HEK293 (cell line): ENCODE results near the gene CCR6.

Experiments used
- CTCF ChIA-PET: fragments of 350-600 bp; formaldehyde crosslinking; extraction: SDS; loops from one replicate; lab custom pipeline; 2021; ENCODE audit warnings: antibody characterized with exemption; lab: Yijun Ruan, JAX
- POLR2A ChIA-PET: fragments of 300-600 bp; formaldehyde crosslinking; extraction: SDS; loops from one replicate; lab custom pipeline; 2020; ENCODE audit warnings: antibody characterized with exemption, inconsistent platforms; lab: Yijun Ruan, JAX
- H3K27ac ChIP-seq: fragments of 200-500 bp; sonication (Bioruptor generic); 2 replicates; pipeline ENCODE4 v1.5.1; 2014; ENCODE audit warnings: low read depth, low read length, control low read depth, inconsistent platforms; ENCODE audit errors: extremely low read depth
- H3K36me3 ChIP-seq, 2 experiments: fragments of 200-500 bp in 1 of 2; sonication (Bioruptor generic) in 1 of 2; 1 replicate in 1 of 2; 2 replicates in 1 of 2; pipeline ENCODE4 v1.5.1; 2014 to 2017; ENCODE audit warnings: inconsistent platforms in 2 of 2, low read length in 2 of 2; ENCODE audit not compliant: control insufficient read depth in 2 of 2, insufficient read depth in 1 of 2
- H3K4me1 ChIP-seq: fragments of 200-500 bp; sonication (Bioruptor generic); 2 replicates; pipeline ENCODE4 v1.5.1; 2014; ENCODE audit warnings: mild to moderate bottlenecking, low read length, inconsistent platforms; ENCODE audit not compliant: control insufficient read depth, insufficient read depth
- H3K4me3 ChIP-seq: 2 replicates; pipeline ENCODE4 v1.5.1; 2011; ENCODE audit warnings: low read depth, mild to moderate bottlenecking, control low read depth, low read length, moderate library complexity
- H3K9me3 ChIP-seq: fragments of 200-500 bp; sonication (Bioruptor generic); 2 replicates; pipeline ENCODE4 v1.5.1; 2014; ENCODE audit warnings: low read depth, low read length, inconsistent platforms; ENCODE audit not compliant: control insufficient read depth, insufficient read depth
- BCL6B ChIP-seq: fragments of 450-650 bp; formaldehyde crosslinking; IDR thresholded peaks from 2 replicates; pipeline ENCODE4 v1.5.1; 2017; ENCODE audit warnings: missing biosample characterization, missing genetic modification characterization
- INSM2 ChIP-seq: fragments of 450-650 bp; formaldehyde crosslinking; IDR thresholded peaks from 2 replicates; pipeline ENCODE4 v1.5.1; 2016; ENCODE audit warnings: missing biosample characterization, missing genetic modification characterization
- MEIS1 ChIP-seq: sonication (generic); formaldehyde crosslinking; IDR thresholded peaks from 2 replicates; pipeline ENCODE4 v1.8.1; 2022; ENCODE audit warnings: missing genetic modification reagents, mild to moderate bottlenecking, borderline replicate concordance
- PRDM1 ChIP-seq: fragments of 450-650 bp; formaldehyde crosslinking; IDR thresholded peaks from 2 replicates; pipeline ENCODE4; 2016; ENCODE audit warnings: missing biosample characterization, missing genetic modification characterization
- SETDB1 ChIP-seq: IDR thresholded peaks from one replicate; pipeline ENCODE4 v1.6.1; 2017; ENCODE audit warnings: mild to moderate bottlenecking, low read length, moderate library complexity, mixed read lengths; ENCODE audit not compliant: insufficient read length
- ZBTB21 ChIP-seq: fragments of 450-650 bp; formaldehyde crosslinking; IDR thresholded peaks from 2 replicates; pipeline ENCODE4 v1.5.1; 2017; ENCODE audit warnings: missing biosample characterization, missing genetic modification characterization
- ZNF132 ChIP-seq: fragments of 450-650 bp; formaldehyde crosslinking; IDR thresholded peaks from 2 replicates; pipeline ENCODE4 v1.5.1; 2017; ENCODE audit warnings: missing biosample characterization, missing genetic modification characterization, borderline replicate concordance
- ZNF133 ChIP-seq: fragments of 450-650 bp; formaldehyde crosslinking; IDR thresholded peaks from 2 replicates; pipeline ENCODE4 v1.5.1; 2016; ENCODE audit warnings: missing biosample characterization, missing genetic modification characterization
- ZNF155 ChIP-seq: fragments of 450-650 bp; formaldehyde crosslinking; IDR thresholded peaks from 2 replicates; pipeline ENCODE4 v1.5.1; 2016; ENCODE audit warnings: missing biosample characterization, missing genetic modification characterization
- ZNF169 ChIP-seq: fragments of 450-650 bp; formaldehyde crosslinking; IDR thresholded peaks from 2 replicates; pipeline ENCODE4 v1.5.1; 2016; ENCODE audit warnings: missing biosample characterization, missing genetic modification characterization
- ZNF174 ChIP-seq: fragments of 450-650 bp; formaldehyde crosslinking; IDR thresholded peaks from 2 replicates; pipeline ENCODE4 v1.5.0; 2017; ENCODE audit warnings: missing biosample characterization, mild to moderate bottlenecking, missing genetic modification characterization
- ZNF221 ChIP-seq: fragments of 450-650 bp; formaldehyde crosslinking; IDR thresholded peaks from 2 replicates; pipeline ENCODE4 v1.5.1; 2017; ENCODE audit warnings: missing biosample characterization, missing genetic modification characterization, borderline replicate concordance
- ZNF23 ChIP-seq: fragments of 450-650 bp; formaldehyde crosslinking; IDR thresholded peaks from 2 replicates; pipeline ENCODE4 v1.5.1; 2016; ENCODE audit warnings: missing biosample characterization, missing genetic modification characterization, borderline replicate concordance
- ZNF311 ChIP-seq: fragments of 450-650 bp; formaldehyde crosslinking; IDR thresholded peaks from 2 replicates; pipeline ENCODE4 v1.5.1; 2017; ENCODE audit warnings: missing biosample characterization, missing genetic modification characterization, borderline replicate concordance
- ZNF416 ChIP-seq: fragments of 450-650 bp; formaldehyde crosslinking; IDR thresholded peaks from 2 replicates; pipeline ENCODE4 v1.5.1; 2016; ENCODE audit warnings: missing biosample characterization, missing genetic modification characterization
- ZNF514 ChIP-seq: fragments of 450-650 bp; formaldehyde crosslinking; IDR thresholded peaks from 2 replicates; pipeline ENCODE4 v1.5.1; 2016; ENCODE audit warnings: missing biosample characterization, missing genetic modification characterization
- ZNF529 ChIP-seq: fragments of 450-650 bp; formaldehyde crosslinking; IDR thresholded peaks from 2 replicates; pipeline ENCODE4 v1.5.1; 2017; ENCODE audit warnings: missing genetic modification characterization, missing biosample characterization; ENCODE audit not compliant: insufficient replicate concordance
- ZNF560 ChIP-seq: fragments of 450-650 bp; formaldehyde crosslinking; IDR thresholded peaks from 2 replicates; pipeline ENCODE4 v1.5.1; 2017; ENCODE audit warnings: missing biosample characterization, missing genetic modification characterization, borderline replicate concordance
- ZNF561 ChIP-seq: fragments of 450-650 bp; IDR thresholded peaks from 2 replicates; pipeline ENCODE4 v1.5.1; 2018; ENCODE audit warnings: missing biosample characterization, missing genetic modification characterization, borderline replicate concordance
- ZNF580 ChIP-seq: fragments of 450-650 bp; formaldehyde crosslinking; IDR thresholded peaks from 2 replicates; pipeline ENCODE4 v1.5.1; 2016; ENCODE audit warnings: missing biosample characterization, missing genetic modification characterization
- ZNF585B ChIP-seq: fragments of 450-650 bp; formaldehyde crosslinking; IDR thresholded peaks from 2 replicates; pipeline ENCODE4 v1.5.1; 2016; ENCODE audit warnings: missing biosample characterization, missing genetic modification characterization
- ZNF596 ChIP-seq: fragments of 450-650 bp; IDR thresholded peaks from 2 replicates; pipeline ENCODE4 v1.5.0; 2018; ENCODE audit warnings: missing biosample characterization, mild to moderate bottlenecking, missing genetic modification characterization, moderate library complexity
- ZNF645 ChIP-seq: fragments of 450-650 bp; formaldehyde crosslinking; IDR thresholded peaks from 2 replicates; pipeline ENCODE4; 2016; ENCODE audit warnings: missing biosample characterization, missing genetic modification characterization
- ZNF677 ChIP-seq: fragments of 450-650 bp; IDR thresholded peaks from 2 replicates; pipeline ENCODE4 v1.5.0; 2018; ENCODE audit warnings: missing biosample characterization, mild to moderate bottlenecking, missing genetic modification characterization, moderate library complexity
- ZNF776 ChIP-seq: fragments of 450-650 bp; formaldehyde crosslinking; IDR thresholded peaks from 2 replicates; pipeline ENCODE4 v1.5.0; 2017; ENCODE audit warnings: missing biosample characterization, missing genetic modification characterization, borderline replicate concordance
- ZNF777 ChIP-seq: fragments of 450-650 bp; formaldehyde crosslinking; IDR thresholded peaks from 2 replicates; pipeline ENCODE4 v1.5.1; 2017; ENCODE audit warnings: missing biosample characterization, missing genetic modification characterization, borderline replicate concordance
- ZNF843 ChIP-seq: fragments of 450-650 bp; formaldehyde crosslinking; IDR thresholded peaks from 2 replicates; pipeline ENCODE4 v1.5.1; 2016; ENCODE audit warnings: missing biosample characterization, missing genetic modification characterization
- TF ChIP-seq, protein P1 (sequence below): fragments of 450-650 bp; formaldehyde crosslinking; IDR thresholded peaks from 2 replicates; pipeline ENCODE4 v1.5.1; 2016; ENCODE audit warnings: missing biosample characterization, missing genetic modification characterization
- TF ChIP-seq, protein P2 (sequence below): fragments of 450-650 bp; formaldehyde crosslinking; IDR thresholded peaks from 2 replicates; pipeline ENCODE4 v1.5.1; 2017; ENCODE audit warnings: missing biosample characterization, missing genetic modification characterization

CCR6 gene

DNA sequence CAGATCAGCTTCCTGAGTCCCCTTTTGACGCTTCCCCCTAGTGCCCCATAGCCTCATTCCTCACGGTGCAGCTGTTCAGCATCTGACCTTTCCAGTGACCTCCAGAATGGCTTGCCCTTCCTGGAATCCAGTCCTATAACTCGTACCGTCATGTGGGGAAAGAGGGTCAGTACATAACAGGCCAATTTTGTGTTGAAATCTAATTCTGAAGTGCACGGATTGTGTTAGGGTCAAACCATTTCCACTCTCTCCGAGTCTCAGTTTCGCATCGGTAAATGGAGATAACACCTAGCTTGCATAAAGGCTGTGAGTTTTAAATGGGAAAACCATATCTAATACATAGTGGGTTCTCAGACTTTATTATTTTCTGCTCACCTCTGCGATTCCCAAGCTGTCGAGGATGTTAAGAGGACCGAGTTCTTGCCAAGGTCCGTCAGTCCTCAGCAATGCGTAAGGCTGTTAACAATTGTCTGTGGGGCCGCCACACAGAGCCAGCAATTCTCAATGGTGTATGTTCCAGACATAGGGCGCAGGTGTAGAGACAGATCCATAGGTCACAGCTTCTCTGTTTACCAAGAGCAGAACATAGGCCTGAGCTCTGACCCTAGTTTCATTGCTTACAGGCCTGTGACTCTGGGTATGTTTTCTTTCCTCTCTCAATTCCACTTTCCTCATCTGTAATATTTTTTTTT lies 45.5 kb upstream of the CCR6 start:
- POLR2A ChIA-PET, result no interaction called here
- H3K27ac ChIP-seq, result no peak overlapping the region
- no peaks in the 10 kb centered on the region for H3K36me3 ChIP-seq
- no peak overlapping the region for H3K4me3 ChIP-seq
- TF ChIP-seq ZNF155 (tag by site-specific recombination) (no peak), ZNF596 (no peak), ZNF561 (no peak), INSM2 (tag by site-specific recombination) (no peak), ZNF174 (tag by site-specific recombination) (no peak), ZNF23 (tag by site-specific recombination) (no peak), ZNF777 (tag by site-specific recombination) (no peak), ZNF677 (tag by site-specific recombination) (no peak), ZNF169 (tag by site-specific recombination) (no peak), ZNF843 (tag by site-specific recombination) (no peak), ZNF560 (no peak), PRDM1 (tag by site-specific recombination) (no peak), ZNF514 (tag by site-specific recombination) (no peak), ZNF645 (tag by site-specific recombination) (no peak), ZNF133 (no peak)
- TF ChIP-seq, protein P1, sequence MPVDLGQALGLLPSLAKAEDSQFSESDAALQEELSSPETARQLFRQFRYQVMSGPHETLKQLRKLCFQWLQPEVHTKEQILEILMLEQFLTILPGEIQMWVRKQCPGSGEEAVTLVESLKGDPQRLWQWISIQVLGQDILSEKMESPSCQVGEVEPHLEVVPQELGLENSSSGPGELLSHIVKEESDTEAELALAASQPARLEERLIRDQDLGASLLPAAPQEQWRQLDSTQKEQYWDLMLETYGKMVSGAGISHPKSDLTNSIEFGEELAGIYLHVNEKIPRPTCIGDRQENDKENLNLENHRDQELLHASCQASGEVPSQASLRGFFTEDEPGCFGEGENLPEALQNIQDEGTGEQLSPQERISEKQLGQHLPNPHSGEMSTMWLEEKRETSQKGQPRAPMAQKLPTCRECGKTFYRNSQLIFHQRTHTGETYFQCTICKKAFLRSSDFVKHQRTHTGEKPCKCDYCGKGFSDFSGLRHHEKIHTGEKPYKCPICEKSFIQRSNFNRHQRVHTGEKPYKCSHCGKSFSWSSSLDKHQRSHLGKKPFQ (tag by site-specific recombination), result no peak
- TF ChIP-seq, protein P2, sequence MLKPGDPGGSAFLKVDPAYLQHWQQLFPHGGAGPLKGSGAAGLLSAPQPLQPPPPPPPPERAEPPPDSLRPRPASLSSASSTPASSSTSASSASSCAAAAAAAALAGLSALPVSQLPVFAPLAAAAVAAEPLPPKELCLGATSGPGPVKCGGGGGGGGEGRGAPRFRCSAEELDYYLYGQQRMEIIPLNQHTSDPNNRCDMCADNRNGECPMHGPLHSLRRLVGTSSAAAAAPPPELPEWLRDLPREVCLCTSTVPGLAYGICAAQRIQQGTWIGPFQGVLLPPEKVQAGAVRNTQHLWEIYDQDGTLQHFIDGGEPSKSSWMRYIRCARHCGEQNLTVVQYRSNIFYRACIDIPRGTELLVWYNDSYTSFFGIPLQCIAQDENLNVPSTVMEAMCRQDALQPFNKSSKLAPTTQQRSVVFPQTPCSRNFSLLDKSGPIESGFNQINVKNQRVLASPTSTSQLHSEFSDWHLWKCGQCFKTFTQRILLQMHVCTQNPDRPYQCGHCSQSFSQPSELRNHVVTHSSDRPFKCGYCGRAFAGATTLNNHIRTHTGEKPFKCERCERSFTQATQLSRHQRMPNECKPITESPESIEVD (tag by site-specific recombination), result no peak
- H3K4me1 ChIP-seq, result no peaks in the 10 kb centered on the region
- CTCF ChIA-PET, result interaction anchor here (0.6 to 0.7 kb wide), 2 partner anchors 68 to 1154 kb away, joined by 4 read pairs; no protein-coding TSS in a partner anchor
- no peaks in the 10 kb centered on the region for H3K9me3 ChIP-seq

DNA sequence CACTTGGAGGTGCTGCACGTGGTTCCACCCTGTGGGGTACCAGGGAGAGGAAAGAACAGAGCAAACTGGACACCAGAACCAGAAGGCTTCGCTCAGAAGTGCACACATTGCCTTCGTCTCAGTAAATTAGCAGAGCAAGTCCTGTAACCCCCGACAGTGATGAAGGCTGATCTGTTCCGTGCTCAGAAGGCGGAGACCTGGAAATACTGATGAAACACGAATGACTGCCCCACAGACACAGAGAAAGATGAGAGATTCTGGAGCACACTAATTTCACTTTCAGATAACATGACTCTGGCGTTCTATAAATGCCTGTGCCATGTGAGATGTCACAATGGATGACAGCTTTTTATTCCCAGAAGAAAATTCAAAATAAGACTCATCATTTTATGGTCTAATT lies 44.2 kb upstream of the CCR6 start:
- CTCF ChIA-PET, result interaction anchor here (0.9 kb wide), 1 partner anchor 9 kb away, joined by 4 read pairs; no protein-coding TSS in a partner anchor
- TF ChIP-seq BCL6B (tag by site-specific recombination) (no peak), ZNF560 (no peak), ZNF776 (tag by site-specific recombination) (no peak), ZNF132 (tag by site-specific recombination) (no peak), ZBTB21 (tag by site-specific recombination) (no peak), ZNF416 (tag by site-specific recombination) (no peak), ZNF529 (tag by site-specific recombination) (no peak), ZNF580 (tag by site-specific recombination) (no peak), ZNF221 (tag by site-specific recombination) (no peak), ZNF133 (no peak), ZNF585B (tag by site-specific recombination) (no peak), ZNF311 (tag by site-specific recombination) (no peak), SETDB1 (no peak), MEIS1 (CRISPR knock-in tag) (no peak)

More for the DNA sequence above, 44.2 kb upstream of the CCR6 start:
- Histone ChIP-seq H3K9me3 (no peaks in the 10 kb centered on the region), H3K4me1 (no peaks in the 10 kb centered on the region), H3K36me3 (no peaks in the 10 kb centered on the region), H3K4me3 (no peak overlapping the region), H3K27ac (no peak overlapping the region)
- POLR2A ChIA-PET, result no interaction called here
